K562 (cell line): Measurements from ENCODE around the gene ADGRF5. TPM values are rescaled to one million over a fixed set of nuclear protein-coding genes. Genes with fewer than 3 reads are reported as not detected.

Source experiments
- ATAC-seq: fragments of 200-7000 bp; cut with Tn5 transposase; 3 replicates; pipeline ENCODE4 v1.9.1; 2020; ENCODE audit warnings: moderate library complexity
- BruUV-seq: library from RNA; stranded (reverse); fragments of 400-500 nt; replicated peaks from 2 replicates; lab custom pipeline; 2021; lab: Mats Ljungman, UMichigan
- CTCF ChIA-PET: fragments of 300-600 bp; formaldehyde crosslinking; extraction: SDS; loops from one replicate; lab custom pipeline; 2021; ENCODE audit warnings: low intra/inter-chr PET ratio; lab: Yijun Ruan, JAX
- POLR2A ChIA-PET: fragments of 300-600, 350-650 bp; sonication (Branson Sonifier 250); formaldehyde crosslinking; extraction: SDS; loops from one replicate; lab custom pipeline; 2021; ENCODE audit warnings: antibody characterized with exemption, inconsistent platforms; lab: Yijun Ruan, JAX
- DNase-seq, 4 experiments: peaks; one replicate each; pipeline versions ENCODE4 v3.0.0 to v3.0.0-alpha.2; 2011 to 2018; ENCODE audit warnings: low spot score in 3 of 4, mixed read lengths in 3 of 4; ENCODE audit errors: extremely low read depth in 1 of 4
- FAIRE-seq: peaks from 2 replicates; lab custom pipeline; 2011; peaks lifted over from hg19 to GRCh38; lab: Jason Lieb, UNC
- H2AFZ ChIP-seq: 2 replicates; pipeline ENCODE4 v1.6.0; 2011; ENCODE audit warnings: low read depth, low read length, control low read depth, inconsistent platforms
- H3K27ac ChIP-seq: fragments of 200-600 bp; 3 replicates; pipeline ENCODE4 v1.8.0; 2011; ENCODE audit warnings: low read depth, mild to moderate bottlenecking, control low read depth, inconsistent platforms, low read length, moderate library complexity, mixed read lengths; ENCODE audit errors: extremely low read depth
- H3K27me3 ChIP-seq, 2 experiments: fragments of 300-600 bp in 1 of 2; 2 replicates in 1 of 2; 3 replicates in 1 of 2; pipeline versions ENCODE4 v1.6.0 to v1.8.0; 2011; ENCODE audit warnings: inconsistent platforms in 2 of 2, low read length in 2 of 2, mild to moderate bottlenecking in 1 of 2, mixed read lengths in 1 of 2, moderate library complexity in 1 of 2; ENCODE audit not compliant: control insufficient read depth in 2 of 2, insufficient read depth in 2 of 2
- H3K36me3 ChIP-seq: fragments of 300-600 bp; 3 replicates; pipeline ENCODE4 v1.8.0; 2011; ENCODE audit warnings: mild to moderate bottlenecking, low read length, inconsistent platforms; ENCODE audit not compliant: control insufficient read depth, insufficient read depth
- H3K4me1 ChIP-seq, 2 experiments: fragments of 200-600 bp in 1 of 2; replicated peaks in 1 of 2; 2 replicates in 1 of 2; 3 replicates in 1 of 2; pipeline versions ENCODE4 v1.5.1 to v1.8.0; 2011; ENCODE audit warnings: inconsistent platforms in 2 of 2, low read length in 2 of 2, mild to moderate bottlenecking in 1 of 2, mixed read lengths in 1 of 2, moderate library complexity in 1 of 2; ENCODE audit not compliant: control insufficient read depth in 2 of 2, insufficient read depth in 2 of 2
- H3K4me2 ChIP-seq: 2 replicates; pipeline ENCODE4 v1.6.1; 2011; ENCODE audit warnings: low read length, control low read depth, inconsistent platforms, mixed read lengths; ENCODE audit not compliant: insufficient read depth
- H3K4me3 ChIP-seq: fragments of 200-600 bp; sonication (generic), shearing (Covaris generic); 2 replicates; pipeline ENCODE4 v1.5.1; 2016; ENCODE audit warnings: control low read depth, inconsistent platforms
- H3K79me2 ChIP-seq: fragments of 200-600 bp; 3 replicates; pipeline ENCODE4 v1.8.0; 2011; ENCODE audit warnings: low read length, inconsistent platforms; ENCODE audit not compliant: control insufficient read depth, insufficient read depth
- H3K9ac ChIP-seq, 2 experiments: 2 replicates each; pipeline versions ENCODE4 v1.6.0 to v1.6.1; 2011; ENCODE audit warnings: low read depth in 2 of 2, low read length in 2 of 2, control low read depth in 1 of 2, inconsistent platforms in 1 of 2, mild to moderate bottlenecking in 1 of 2, mixed read lengths in 1 of 2; ENCODE audit not compliant: insufficient read depth in 1 of 2
- H3K9me1 ChIP-seq: one replicate; pipeline ENCODE4 v1.6.0; 2011; ENCODE audit warnings: inconsistent platforms, mild to moderate bottlenecking, low read length, moderate library complexity; ENCODE audit not compliant: control insufficient read depth, insufficient read depth
- H3K9me3 ChIP-seq: replicated peaks from 2 replicates; pipeline ENCODE4 v1.5.1; 2011; ENCODE audit warnings: low read depth, low read length, inconsistent platforms; ENCODE audit not compliant: control insufficient read depth, insufficient read depth
- H4K20me1 ChIP-seq: replicated peaks from 2 replicates; pipeline ENCODE4 v1.6.1; 2011; ENCODE audit warnings: low read length, inconsistent platforms, mixed read lengths; ENCODE audit not compliant: control insufficient read depth, insufficient read depth
- HDAC6 ChIP-seq: IDR thresholded peaks from 2 replicates; pipeline ENCODE4 v1.6.1; 2012; ENCODE audit warnings: low read depth, mild to moderate bottlenecking, control low read depth, inconsistent platforms, low read length, moderate library complexity
- PPARD ChIP-seq: fragments of 250-450 bp; sonication (Bioruptor Pico); IDR thresholded peaks from 2 replicates; pipeline ENCODE4 v1.8.0; 2022; ENCODE audit warnings: inconsistent platforms, mild to moderate bottlenecking, moderate library complexity
- RB1 ChIP-seq: fragments of 450-650 bp; IDR thresholded peaks from 2 replicates; pipeline ENCODE4 v1.6.1; 2017; ENCODE audit warnings: low read depth, mild to moderate bottlenecking
- TBP ChIP-seq: optimal IDR thresholded peaks from 2 replicates; pipeline ENCODE3; 2011; ENCODE audit warnings: low read depth, low read length, improper control_type of control experiment
- ZBTB8A ChIP-seq: fragments of 450-650 bp; IDR thresholded peaks from 2 replicates; pipeline ENCODE4 v1.6.1; 2018; ENCODE audit warnings: mild to moderate bottlenecking, moderate library complexity; ENCODE audit not compliant: partially characterized antibody
- ZNF133 ChIP-seq: fragments of 250-450 bp; sonication (Bioruptor Pico); IDR thresholded peaks from 2 replicates; pipeline ENCODE4 v1.4.0; 2020; ENCODE audit warnings: mild to moderate bottlenecking
- ZNF695 ChIP-seq: fragments of 450-650 bp; formaldehyde crosslinking; IDR thresholded peaks from 2 replicates; pipeline ENCODE4 v1.4.0; 2020; ENCODE audit warnings: mild to moderate bottlenecking, moderate library complexity
- WGBS: fragments of 100-300 bp; shearing (Covaris generic); methylation state at CpG from one replicate; pipeline ENCODE4 v1.1.6; 2016; ENCODE audit warnings: low coverage, mixed read lengths; ENCODE audit not compliant: insufficient coverage; ENCODE audit errors: missing lambda C conversion rate; 5-methylcytosine and 5-hydroxymethylcytosine counted together
- in situ Hi-C: fragments of 300-500 bp; cut with MboI; formaldehyde crosslinking; loops from 4 replicates; pipeline ENCODE4 v1.15.0; 2018; ENCODE audit warnings: inconsistent platforms, mixed read lengths
- intact Hi-C: fragments of 100-400 bp; cut with micrococcal nuclease; formaldehyde crosslinking; loops from 2 replicates; pipeline ENCODE4 v1.14.2; 2022
- polyA plus RNA-seq, 8 experiments: library from polyadenylated mRNA; depleted of rRNA in 4 of 8; stranded (reverse) in 5 of 8; unstranded in 3 of 8; fragments of >200 nt; fragmentation: Nextera tagmentation in 2 of 8; fragmentation: Illumina TruSeq in 1 of 8; extraction: Ambion mirVana in 2 of 8; extraction: Trizol in 1 of 8; gene quantifications; 2 replicates each; pipeline versions ENCODE4 v1.2.1 to v1.2.3, GENCODE V29; 2011 to 2014; ENCODE audit warnings: inconsistent platforms in 1 of 8, missing spikeins in 1 of 8
- total RNA-seq, 7 experiments: library from RNA; depleted of rRNA in 6 of 7; stranded (reverse); fragments of >200 nt in 6 of 7; fragmentation: Illumina TruSeq in 2 of 7; extraction: Trizol in 2 of 7; gene quantifications; 2 replicates each; pipeline versions ENCODE4 v1.2.1 to v1.2.3, GENCODE V29; 2011 to 2021; ENCODE audit warnings: low replicate concordance in 1 of 7
- TF ChIP-seq, protein P1 (sequence below): fragments of 450-650 bp; IDR thresholded peaks from 2 replicates; pipeline ENCODE4 v1.6.1; 2017; ENCODE audit warnings: antibody characterized with exemption
- TF ChIP-seq, protein P2 (sequence below): sonication (generic); formaldehyde crosslinking; IDR thresholded peaks from 2 replicates; pipeline ENCODE4 v1.8.0; 2022; ENCODE audit warnings: mild to moderate bottlenecking, low read depth, missing genetic modification reagents

The ADGRF5 gene
- total and polyA plus RNA-seq, 9 of the 15 experiments (the other 6 are each of a cell fraction or from before 2014, with no cell fraction given), result 0.07 TPM; not detected in 8

- no peak for TF ChIP-seq HDAC6
Observed at GRCh38 chr6:46906776-46907175, 15.0 kb downstream of the ADGRF5 start (continued).

DNA sequence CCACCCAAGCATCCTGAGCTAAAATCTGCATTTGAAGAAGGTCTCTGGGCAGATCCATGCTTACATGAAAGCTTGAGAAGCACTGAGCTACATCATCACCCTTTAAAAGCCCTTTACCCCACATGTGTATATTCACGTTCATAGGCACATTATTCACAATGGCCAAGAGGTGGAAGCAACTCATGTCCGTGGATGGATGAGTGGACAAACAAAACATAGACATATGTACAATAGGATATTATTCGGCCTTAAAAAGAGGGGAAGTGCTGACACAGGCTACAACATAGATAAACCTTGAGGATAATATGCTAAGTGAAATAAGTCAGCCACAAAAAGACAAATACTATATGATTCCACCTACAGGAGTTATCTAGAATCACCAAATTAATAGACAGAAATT, 17.6 kb downstream of the ADGRF5 start:
- POLR2A ChIA-PET, result no interaction called here
- H3K36me3 ChIP-seq, result no peaks in the 10 kb centered on the region
- in situ Hi-C loops, result no loop called here

More for the DNA sequence above, 17.6 kb downstream of the ADGRF5 start:
- TF ChIP-seq, protein P1, sequence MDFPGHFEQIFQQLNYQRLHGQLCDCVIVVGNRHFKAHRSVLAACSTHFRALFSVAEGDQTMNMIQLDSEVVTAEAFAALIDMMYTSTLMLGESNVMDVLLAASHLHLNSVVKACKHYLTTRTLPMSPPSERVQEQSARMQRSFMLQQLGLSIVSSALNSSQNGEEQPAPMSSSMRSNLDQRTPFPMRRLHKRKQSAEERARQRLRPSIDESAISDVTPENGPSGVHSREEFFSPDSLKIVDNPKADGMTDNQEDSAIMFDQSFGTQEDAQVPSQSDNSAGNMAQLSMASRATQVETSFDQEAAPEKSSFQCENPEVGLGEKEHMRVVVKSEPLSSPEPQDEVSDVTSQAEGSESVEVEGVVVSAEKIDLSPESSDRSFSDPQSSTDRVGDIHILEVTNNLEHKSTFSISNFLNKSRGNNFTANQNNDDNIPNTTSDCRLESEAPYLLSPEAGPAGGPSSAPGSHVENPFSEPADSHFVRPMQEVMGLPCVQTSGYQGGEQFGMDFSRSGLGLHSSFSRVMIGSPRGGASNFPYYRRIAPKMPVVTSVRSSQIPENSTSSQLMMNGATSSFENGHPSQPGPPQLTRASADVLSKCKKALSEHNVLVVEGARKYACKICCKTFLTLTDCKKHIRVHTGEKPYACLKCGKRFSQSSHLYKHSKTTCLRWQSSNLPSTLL, result no peak
- no peak for TF ChIP-seq ZBTB8A
- TF ChIP-seq PPARD (CRISPR knock-in tag), result no peak
- TF ChIP-seq RB1, result no peak
- TF ChIP-seq ZNF133 (CRISPR knock-in tag), result no peak
- no peak for TF ChIP-seq ZNF695 (CRISPR knock-in tag)
- no peak for TF ChIP-seq TBP
- TF ChIP-seq, protein P2, sequence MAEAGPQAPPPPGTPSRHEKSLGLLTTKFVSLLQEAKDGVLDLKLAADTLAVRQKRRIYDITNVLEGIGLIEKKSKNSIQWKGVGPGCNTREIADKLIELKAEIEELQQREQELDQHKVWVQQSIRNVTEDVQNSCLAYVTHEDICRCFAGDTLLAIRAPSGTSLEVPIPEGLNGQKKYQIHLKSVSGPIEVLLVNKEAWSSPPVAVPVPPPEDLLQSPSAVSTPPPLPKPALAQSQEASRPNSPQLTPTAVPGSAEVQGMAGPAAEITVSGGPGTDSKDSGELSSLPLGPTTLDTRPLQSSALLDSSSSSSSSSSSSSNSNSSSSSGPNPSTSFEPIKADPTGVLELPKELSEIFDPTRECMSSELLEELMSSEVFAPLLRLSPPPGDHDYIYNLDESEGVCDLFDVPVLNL, result no peak
- no peak for ATAC-seq
- Histone ChIP-seq H3K4me3 (no peak overlapping the region), H3K4me1 (no peaks in the 10 kb centered on the region), H3K9me3 (no peaks in the 10 kb centered on the region), H4K20me1 (no peaks in the 10 kb centered on the region), H3K27ac (no peak overlapping the region), H3K27me3 (peaks cover 0 to 2% of the 10 kb centered on the region in 2 experiments; a peak in 1 of 5 replicates), H3K9ac (no peak overlapping the region), H3K4me2 (no peak overlapping the region), H2AFZ (no peak overlapping the region), H3K9me1 (no peaks in the 10 kb centered on the region), H3K79me2 (no peaks in the 10 kb centered on the region)
- FAIRE-seq, result no peak
- DNase-seq, result no peak
- intact Hi-C loops, result no loop called here
- CTCF ChIA-PET, result no interaction called here
- no TSS peak for BruUV-seq
- WGBS, result 0% methylated on average over 3 of the region's 3 CpGs
